GM18511 (cell line): ENCODE results near the gene ARL3.
A peak's percentile ranks its signal among the peaks of the same experiment; 100 is the strongest.

Experiments used
- ATAC-seq: cut with Tn5 transposase; IDR thresholded peaks from one replicate; pipeline ENCODE4 v1.9.1; 2021; ENCODE audit warnings: mild to moderate bottlenecking, moderate library complexity; ENCODE audit not compliant: unreplicated experiment

Gene ARL3

DNA sequence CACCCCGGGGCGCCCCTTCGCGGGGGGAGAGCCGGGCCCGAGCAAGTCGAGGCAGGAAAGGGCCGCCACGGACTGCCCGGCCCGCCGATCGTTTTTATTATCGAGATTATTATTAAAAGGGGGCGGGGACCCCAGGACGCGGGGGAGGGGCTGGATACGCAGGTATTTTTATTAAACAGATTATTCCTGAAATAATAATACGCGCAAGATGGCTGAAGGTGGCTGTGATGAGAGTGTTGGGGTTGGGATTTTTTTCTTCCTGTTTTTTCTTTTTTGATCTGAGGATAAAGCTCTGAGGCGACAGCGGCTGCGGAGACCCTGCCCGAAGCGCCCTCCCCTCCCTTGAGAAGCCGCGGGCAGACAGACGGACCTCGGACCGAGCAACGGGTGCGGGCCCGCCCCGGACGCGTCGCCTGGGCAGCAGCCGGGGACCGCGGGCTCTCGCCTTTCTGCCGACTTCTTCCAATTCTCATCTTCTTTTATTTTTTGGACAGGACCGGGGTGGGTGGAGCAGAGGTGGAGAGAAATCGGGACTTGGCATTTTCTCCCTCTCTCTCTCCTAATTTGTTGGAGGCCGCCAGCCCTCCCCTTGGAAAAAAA, 71.4 kb downstream of the ARL3 start:
- no peak for ATAC-seq

DNA sequence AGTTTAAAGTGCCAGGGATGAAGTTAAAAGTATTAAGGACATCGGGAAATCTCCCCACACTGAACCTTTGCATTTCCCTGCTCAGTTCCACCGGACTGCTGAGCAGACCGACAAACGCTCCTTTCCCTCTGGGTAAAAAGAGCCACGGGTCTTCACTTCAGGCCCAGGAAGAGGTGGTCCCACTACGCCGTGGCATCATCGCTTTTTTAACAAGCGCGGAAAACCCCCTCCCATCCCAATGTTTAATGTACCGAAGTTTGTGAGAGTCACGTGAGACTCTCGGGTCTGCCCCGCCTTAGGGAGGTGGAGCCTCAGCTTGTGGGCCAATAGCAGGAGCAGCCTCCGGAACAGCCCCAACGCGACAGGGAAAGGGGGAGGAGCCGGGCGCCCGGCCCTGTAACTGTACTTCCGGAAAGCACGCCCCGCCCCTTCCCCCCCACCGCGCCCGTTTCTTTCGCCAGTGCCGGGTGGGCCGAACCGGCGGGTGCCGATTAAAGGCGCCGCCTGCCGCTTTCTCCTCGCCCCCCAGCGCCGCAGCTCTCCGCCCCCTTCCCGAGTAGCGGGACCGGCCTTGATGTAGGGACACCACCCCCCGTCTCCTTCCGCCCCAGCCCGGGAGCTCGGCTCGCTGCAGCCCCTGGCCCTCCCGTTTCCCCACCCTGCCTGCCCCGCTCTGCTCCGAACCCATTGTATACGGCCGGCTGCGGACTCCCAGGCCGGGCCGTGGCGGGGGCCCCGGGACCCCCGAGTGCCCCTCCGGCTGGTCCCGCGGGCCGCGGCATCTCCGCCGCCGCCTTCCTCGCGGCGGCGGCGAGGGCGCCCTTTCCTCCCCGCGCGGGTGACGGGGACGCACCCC, 72.1 kb downstream of the ARL3 start:
- ATAC-seq = peak; percentile 54

DNA sequence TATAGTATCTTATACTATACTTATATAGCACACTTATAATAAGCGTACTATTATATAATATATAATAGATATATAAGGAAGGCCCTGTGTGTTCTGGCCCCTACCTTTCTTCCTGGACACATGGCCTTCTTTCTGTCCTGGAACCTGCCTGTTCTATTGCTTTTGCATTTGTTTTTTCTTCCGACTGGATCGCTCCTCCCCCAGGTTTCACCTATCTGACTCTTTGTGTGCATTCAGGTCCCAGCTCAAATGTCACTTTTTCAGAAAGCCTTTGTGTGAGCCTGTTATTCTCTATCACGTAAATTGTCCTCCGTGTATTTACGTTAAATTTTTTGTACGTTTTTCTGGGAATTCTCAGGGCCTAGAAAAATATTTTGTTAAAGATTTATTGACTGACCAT, 72.8 kb downstream of the ARL3 start:
- no peak for ATAC-seq

- ATAC-seq = no peak
Observed at GRCh38 chr10:102639537-102639936, 74.7 kb downstream of the ARL3 start.

DNA sequence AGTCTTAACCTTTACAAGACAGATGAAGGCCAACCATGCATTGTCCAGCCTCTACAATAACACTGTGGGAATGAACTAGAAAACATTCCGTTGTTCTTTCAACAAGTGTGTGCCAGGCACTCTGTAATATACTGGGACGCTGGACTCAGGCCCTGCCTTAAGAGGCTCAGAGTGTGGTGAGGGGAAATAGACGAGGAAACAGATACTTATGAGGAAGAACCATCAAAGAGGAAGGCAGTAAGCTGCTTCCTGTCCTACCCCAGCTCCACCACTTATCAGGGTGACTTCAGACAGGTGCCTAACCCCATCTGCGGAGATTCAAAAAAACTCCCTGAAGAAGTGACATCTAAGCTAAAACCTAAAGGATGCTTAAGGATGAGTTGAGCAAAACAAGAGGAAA, 78.8 kb downstream of the ARL3 start:
- ATAC-seq = no peak

DNA sequence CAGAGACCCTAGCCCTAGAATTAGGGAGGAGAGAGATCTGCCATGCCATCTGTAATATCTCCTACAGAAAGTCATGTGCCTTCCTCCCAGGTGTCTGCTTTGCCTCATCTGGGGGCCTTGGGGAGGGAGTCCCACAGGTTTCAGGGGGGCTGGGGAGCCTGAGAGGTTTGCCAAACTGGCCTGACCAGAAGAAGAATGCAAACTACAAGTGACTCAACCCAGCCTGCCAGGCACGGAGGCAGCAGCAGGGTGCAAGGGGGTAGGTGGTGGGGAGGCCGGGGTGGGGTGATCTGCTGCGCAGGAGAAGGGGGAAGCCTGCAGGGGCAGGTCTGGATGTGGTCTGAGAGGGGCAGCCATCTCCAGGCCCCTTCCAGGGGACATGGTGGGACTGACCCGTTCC, 79.5 kb downstream of the ARL3 start:
- ATAC-seq = no peak

DNA sequence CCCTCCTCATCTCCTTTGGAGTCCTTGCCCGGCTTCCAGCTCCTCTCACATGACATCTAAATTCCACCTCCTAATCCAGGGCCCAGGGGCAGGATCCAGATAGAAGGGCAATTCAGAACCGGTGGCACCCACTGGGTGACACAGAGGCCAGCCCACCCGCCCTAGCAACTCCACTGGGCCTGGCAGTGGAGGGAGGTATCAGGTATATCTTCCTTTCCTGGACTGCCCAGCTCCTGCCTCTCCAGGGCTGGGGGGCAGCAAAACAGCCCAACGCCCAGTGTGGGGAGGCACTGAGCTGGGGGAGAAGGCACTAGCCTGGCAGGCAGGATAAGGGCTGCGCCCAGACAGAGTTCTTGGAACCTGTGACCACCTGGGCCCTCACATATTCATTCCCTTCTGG, 80.3 kb downstream of the ARL3 start:
- ATAC-seq = no peak

DNA sequence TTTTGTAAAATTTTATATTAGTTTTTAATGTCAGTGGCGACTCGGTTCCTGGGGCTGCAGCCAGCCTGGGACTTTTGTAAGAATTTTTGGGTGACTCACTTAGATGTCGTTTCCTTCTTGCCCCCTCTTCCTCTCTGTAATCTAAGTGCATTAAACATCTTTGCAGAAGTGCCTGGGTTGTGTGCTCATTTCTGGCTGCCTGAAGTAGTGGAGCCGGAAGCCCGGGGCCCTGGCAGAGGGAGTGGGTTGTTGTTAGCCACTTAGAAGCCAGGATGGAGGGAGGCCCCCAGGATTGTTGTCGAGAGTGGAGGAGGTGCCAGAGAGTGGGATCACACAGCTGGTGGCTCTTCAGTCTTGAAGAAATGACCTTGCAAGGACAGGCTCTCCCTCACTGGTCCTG, 80.9 kb downstream of the ARL3 start:
- no peak for ATAC-seq

DNA sequence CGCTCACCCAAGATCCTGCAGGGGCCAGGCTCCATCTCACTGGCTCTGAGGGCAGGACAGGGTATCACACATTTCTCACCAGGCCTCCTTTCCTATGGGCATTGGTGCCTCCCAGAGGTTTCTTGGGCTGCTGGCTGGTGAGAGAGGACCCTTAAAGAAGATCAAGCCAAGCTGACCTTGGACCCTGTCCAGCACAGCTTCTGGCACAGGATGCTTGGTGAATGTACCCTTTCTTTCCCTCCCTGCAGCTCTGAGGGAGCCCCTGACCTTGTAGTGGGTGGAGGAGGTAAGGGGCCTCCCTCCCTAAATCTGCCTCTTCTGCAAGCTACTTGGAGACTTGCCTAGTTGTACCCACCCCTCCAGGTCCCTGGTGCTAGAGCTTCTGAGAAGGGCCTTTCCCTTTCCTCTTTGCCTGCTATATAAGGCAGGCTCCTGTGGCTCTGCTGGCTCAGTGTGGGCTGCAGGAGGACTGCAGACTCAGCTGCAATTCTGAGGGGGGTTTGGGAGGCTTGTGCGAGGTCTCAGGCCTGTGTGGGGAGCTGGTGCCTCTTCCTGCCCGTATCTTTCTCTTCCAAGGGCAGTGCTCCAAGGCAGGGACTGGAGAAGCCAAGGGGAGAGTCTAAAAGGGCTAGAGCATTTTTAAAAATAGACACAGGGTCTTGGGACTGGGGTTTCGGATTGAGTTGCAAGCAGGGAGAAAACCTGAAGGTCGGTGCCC, 81.6 kb downstream of the ARL3 start:
- ATAC-seq = no peak

- ATAC-seq = no peak
Observed at GRCh38 chr10:102631525-102632393, 82.4 kb downstream of the ARL3 start.

- no peak for ATAC-seq
Observed at GRCh38 chr10:102630663-102631062, 83.5 kb downstream of the ARL3 start.

DNA sequence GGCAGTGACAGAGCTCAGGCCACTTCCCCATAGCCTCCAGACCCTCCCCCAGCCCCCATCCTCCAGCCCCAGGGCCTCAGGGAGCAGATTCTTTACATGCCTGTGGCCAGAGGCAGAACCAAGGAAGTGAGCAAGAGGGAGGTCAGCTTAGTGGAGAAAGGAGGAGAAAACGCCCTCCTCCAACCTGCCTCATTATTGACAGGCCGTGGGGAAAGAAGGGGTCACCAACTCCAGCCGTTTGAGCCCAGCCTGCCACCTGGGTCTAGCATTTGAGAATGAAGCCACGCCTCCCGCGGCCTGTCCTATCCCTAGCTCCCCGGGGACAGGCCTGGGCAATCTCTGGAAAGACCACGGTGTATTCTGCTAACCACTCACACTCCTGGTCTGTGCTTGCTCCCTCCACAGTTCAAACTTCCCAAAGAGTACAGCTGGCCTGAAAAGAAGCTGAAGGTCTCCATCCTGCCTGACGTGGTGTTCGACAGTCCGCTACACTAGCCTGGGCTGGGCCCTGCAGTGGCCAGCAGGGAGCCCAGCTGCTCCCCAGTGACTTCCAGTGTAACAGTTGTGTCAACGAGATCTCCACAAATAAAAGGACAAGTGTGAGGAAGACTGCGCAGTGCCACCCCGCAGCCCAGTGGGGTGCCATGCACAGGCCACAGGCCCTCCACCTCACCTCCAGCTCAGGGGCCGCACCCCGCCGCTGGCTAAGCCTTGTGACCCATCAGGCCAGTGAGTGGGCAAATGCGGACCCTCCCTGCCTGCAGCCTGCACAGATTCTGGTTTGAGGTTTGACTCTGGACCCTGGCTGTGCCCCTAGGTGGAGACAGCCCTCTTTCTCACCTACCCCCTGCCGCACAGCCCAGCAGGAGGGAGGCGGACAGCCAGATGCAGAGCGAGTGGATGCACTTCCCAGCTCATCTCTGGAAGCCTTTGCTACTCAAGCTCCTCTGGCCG, 84.3 kb downstream of the ARL3 start:
- ATAC-seq = no peak

DNA sequence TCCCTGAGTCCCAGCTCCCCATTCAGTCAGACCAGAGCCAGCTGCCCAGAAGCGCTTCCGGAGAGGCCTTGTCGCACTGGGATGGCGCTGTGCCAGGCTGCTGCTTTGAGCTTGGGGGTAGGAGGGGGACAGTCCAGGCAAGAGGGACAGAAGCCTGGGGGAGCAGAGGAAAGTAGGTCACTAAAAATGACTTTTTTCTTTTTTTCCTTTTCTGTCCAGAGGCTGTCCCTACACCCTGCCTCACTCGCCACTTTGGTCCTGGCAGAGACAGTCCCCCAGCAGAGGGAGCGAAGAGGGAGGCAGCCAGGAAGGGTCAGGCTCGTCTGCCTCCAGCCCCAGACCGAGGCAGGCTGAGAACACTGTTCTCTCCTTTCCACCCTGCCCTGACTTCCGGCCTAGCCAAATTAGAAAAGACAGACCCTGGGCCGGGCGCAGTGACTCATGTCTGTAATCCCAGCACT, 85.7 kb downstream of the ARL3 start:
- no peak for ATAC-seq

DNA sequence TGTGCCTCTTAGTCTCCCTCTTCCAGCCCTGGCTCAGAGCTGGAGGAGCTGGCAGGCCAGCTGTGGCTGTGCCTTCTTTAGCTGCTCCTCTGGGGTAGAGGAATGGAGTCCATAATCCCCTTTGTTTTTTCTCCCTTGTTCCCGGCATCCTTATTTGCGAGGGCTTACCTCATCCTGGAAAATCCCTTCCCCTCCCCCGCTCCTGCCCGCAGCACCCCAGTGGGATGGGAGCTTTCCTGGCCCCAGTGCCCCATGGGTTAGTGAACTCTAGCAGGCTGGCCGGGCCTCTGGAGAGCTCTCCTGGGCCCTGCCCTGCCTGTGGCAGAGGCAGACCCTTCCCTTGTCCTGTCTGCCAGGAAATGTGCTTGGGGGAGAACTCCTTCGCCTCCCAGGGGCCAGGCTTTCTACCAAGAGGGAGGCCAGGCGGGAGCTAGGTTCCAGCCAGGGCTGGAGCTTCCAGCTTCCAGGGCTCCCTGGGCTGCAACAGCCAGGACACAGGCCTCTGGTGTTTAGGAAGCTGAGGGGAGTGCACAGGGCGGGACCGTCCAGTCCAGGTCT, 86.4 kb downstream of the ARL3 start:
- no peak for ATAC-seq

- ATAC-seq = no peak
Observed at GRCh38 chr10:102627291-102627735, 86.9 kb downstream of the ARL3 start.

DNA sequence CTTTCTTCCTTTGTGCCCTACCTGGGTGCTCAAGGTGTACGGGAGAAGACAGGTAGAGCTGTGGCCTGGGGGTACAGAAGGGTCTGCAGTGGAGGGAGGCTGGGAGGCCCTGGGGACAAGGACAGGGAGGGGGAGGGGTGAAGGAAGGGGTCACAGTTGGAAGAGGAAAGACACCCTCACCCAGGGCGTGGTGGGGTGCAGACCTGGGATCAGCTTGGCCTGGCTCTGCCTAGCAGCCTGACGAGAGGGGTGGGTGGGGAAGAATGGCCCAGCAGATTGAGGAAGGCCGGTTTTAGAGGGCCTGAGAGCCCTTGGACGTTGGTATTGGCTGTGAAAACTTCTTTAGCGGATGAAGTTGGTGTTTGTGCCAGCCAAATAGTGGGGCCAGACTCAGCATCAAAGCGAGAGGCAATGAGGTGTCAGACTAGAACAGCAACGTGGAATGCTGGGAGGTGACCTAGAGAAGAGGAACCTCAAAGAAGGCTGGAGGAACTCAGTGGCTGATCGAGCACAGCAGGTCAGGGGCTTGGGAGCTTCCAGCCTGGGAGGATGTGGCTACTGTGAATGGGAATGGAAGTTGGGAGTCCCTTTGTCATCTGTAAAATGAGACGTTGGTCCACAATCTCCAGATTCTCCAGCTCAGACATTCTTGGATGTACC, 88.0 kb downstream of the ARL3 start:
- no peak for ATAC-seq

- no peak for ATAC-seq
Observed at GRCh38 chr10:102624751-102625645, 89.2 kb downstream of the ARL3 start.

- ATAC-seq = no peak
Observed at GRCh38 chr10:102624094-102624493, 90.1 kb downstream of the ARL3 start.
